ENCODE data around the gene BUD31.
"Not testable (repeated sequence)": the region's sequence is repeated elsewhere in the genome, so short reads cannot be mapped to it uniquely, and the experiment has no call there.

The BUD31 gene

DNA sequence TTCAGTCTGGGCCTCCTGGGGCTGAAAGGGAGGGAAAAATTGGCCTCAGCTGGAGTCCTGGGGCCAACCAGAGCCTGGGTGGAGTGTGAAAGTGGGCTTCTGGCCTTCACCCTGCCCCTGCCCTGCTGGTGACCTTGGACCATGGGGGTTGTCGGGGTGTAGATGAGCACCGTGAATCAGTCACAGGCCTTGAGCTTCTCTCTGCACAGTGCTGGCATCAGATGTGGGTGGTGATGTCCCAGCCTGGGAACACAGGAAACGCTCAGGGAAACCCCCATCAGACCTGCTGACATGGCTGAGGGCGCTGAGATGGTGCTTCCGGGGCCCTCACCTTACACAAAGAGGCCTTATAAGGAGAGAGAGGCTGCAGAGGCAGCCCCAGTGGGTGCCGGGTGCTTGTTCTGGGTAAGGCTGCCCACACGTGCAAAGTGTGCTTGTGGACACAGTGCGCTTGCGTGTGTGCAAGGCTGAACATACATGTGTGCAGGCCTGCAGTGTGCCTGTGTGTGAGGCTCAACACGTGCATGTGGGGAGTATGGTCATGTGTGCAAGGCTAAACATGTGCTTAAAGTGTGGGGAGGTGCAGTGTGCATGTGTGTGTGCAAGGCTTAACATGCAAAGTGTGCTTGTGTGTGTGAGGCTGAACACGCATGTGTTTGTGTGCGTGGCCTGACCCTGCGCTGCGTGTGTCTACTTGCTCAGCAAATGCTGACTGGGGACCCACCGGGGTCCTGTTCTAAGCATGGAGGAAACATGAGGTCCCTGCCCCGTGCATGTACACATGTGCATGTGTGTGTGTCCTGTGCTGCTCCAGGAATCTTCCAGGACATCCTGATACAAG lies 27.7 kb upstream of the BUD31 start:
- no peak for DNase-seq

DNA sequence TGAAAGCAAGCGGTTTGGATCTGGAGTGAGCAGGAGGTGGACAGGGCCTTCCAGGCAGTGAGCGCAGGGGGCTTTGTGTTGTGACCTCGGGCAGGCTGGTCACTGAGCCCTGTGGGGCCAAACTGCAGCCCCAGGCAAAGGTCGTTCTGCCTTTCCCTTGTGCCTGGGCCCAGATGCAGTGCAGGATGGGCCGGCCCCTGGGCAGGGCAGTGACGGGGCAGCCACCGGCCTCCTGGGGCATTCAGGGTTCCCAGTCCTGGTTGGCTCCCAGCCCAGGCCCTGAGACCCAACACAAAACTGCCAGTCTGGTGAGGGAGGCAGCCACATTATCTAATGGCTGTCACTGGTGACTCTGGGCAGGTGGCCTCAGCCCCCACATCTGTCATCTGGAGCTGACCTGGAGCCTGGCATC lies 27.1 kb upstream of the BUD31 start:
- DNase-seq: peak; percentile 41

DNA sequence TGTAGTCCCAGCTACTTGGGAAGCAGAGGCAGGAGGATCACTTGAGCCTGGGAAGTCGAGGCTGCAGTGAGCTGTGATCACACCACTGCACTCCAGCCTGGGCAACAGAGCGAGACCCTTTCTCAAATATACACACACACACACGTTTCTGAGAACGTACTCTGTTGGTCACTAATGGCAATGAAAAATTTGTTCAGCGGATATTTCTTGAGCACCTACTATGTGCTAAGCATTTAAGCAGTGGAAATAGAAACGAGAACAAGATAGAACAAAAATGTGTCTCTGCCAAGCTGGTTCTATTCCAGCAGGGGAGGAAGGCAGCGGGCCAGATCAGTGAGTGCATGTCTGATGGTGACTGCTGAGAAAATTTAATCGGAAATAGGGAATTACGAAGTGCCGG lies 25.6 kb upstream of the BUD31 start:
- DNase-seq: no peak

DNA sequence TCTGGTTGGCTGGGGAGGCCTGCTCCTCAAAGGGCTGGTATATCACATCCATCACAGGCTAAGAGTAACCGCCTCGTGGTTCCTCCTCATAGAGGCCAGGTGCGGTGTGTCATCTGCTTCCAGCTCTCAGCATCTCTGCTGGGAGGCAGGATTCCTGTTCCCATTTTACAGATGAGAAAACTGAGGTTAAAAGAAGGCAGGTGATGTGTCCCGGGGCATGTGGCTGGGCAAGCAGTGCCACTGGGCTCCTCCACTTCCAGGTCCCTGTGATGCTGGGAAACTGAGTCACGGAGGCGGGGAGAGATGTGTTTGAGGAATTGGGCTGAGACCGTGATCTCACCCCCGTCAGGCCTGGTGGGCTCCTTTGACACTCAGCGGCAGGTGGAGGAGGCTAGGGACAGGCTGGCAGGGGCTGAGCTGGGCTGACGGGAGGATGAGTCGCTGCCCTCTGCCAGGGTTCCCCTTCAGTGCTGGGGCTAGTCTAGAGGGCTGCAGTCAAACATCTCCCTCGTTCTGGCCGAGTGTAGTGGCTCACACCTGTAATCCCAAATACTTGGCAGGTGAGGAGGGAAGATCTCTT lies 24.9 kb upstream of the BUD31 start:
- no peak for DNase-seq

DNA sequence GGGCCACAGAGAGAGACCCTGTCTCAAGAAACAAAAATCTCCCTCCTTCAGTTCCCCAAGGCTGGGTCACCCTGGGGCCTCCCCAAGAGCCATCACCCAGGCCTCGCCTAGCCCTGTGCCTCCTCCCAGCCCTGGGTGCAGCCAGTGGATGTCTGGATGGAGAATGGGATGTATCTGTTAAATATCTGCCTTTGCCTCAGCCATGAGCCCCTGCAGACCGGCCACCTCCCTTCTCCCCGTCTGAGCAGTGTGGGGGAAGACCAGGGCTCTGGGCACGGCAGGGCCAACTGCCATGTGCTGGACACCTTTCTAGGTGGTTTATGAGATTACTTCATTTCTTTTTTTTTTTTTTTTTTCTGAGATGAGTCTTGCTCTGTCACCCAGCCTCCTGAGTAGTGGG lies 24.2 kb upstream of the BUD31 start:
- DNase-seq: no peak

DNA sequence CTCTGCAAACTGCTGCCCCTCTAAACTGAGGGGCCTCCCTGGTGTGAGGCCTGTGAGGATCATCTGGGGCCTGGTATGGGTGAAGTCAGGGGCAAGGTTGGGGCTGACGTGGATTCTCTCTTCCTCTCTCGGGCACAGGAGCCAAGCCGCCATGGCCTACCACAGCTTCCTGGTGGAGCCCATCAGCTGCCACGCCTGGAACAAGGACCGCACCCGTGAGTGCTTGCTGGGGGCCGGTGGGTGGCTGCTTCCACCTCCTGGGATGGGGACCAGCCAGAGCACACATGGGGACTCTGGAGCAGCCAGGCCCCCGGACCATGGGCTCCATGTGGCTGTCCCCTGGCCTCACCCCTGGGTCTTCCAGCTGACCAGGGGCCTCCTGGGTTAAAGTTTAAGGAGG lies 23.2 kb upstream of the BUD31 start:
- no peak for DNase-seq

DNA sequence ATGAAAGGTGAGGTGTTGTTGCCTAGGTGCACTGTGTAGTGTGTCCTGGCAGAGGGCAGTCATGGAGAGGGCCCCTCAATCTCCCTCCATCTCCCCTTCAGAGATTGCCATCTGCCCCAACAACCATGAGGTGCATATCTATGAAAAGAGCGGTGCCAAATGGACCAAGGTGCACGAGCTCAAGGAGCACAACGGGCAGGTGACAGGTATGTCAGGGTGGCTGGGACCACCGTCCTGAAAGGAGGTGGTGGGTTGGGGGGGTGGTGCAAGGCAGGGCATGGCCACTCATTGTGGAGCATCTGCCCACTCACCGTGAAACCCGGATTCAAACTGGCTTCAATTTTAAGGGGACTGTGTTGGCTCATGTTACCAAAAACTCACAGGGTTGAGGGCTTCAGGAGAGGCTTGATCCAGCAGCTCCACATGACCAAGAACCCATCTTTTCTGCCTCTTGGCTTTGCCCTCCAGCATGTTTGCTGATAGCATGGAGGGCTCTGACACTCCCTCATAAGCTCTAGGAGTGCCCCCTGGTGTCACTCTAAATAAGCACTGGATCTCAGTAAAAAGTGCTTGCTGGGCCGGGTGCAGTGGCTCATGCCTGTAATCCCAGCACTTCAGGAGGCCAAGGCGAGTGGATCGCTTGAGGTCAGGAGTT lies 22.1 kb upstream of the BUD31 start:
- DNase-seq: peak; percentile 82

DNA sequence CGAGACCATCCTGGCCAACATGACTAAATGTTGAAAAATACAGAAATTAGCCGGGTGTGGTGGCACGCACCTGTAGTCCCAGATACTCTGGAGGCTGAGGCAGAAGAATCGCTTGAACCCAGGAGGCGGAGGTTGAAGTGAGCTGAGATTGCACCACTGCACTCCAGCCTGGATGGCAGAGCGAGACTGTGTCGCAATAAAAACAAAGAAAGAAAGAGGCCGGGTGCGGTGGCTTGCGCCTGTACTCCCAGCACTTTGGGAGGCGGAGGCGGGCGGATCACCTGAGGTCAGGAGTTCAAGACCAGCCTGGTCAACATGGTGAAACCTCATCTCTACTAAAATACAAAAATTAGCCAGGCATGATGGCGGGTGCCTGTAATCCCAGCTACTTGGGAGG lies 21.5 kb upstream of the BUD31 start:
- not testable (repeated sequence) for DNase-seq

DNA sequence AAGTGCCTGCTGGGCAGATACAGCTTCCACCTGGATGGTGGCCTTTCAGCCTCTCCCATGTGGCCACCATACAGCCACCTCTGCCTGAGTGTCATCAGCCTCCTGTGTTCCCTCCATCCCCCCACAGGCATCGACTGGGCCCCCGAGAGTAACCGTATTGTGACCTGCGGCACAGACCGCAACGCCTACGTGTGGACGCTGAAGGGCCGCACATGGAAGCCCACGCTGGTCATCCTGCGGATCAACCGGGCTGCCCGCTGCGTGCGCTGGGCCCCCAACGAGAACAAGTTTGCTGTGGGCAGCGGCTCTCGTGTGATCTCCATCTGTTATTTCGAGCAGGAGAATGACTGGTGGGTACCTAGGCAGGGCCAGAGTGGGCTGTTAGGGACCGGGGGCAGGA lies 20.9 kb upstream of the BUD31 start:
- DNase-seq: no peak

DNA sequence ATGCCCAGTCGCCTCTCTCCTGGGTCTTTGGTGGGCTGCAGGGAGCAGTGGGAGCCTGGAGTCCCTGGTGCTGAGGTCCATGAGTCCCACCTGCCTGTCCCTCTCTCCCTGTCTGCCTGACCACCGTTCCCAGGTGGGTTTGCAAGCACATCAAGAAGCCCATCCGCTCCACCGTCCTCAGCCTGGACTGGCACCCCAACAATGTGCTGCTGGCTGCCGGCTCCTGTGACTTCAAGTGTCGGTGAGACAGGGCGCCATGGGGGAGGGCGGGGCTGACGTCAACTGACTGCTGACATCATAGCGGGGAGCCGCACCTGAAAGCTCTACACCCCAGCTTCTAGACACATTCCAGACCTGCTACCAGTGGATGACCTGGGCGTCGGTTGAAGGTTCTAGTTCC lies 19.0 kb upstream of the BUD31 start:
- DNase-seq: no peak

DNA sequence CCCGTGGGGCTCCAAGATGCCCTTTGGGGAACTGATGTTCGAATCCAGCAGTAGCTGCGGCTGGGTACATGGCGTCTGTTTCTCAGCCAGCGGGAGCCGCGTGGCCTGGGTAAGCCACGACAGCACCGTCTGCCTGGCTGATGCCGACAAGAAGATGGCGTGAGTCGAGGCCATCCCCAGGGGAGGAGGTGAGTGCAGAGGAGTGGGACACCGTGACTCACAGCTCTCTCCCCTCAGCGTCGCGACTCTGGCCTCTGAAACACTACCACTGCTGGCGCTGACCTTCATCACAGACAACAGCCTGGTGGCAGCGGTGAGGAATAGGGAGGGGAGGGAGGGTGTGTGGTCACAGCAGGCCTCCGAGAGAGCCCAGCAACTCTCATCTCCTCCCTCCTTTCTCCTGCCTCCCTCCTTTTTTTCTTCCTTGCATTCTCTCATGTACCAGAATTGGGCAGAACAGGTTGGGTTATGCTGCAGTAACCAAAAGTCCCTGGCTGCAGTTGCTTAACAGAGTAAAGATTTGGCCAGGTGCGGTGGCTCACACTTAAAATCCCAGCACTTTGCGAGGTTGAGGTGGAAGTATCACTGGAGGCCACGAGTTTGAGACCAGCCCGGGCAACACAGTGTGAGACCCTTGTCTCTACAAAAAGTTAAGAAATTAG lies 17.7 kb upstream of the BUD31 start:
- DNase-seq: no peak

DNA sequence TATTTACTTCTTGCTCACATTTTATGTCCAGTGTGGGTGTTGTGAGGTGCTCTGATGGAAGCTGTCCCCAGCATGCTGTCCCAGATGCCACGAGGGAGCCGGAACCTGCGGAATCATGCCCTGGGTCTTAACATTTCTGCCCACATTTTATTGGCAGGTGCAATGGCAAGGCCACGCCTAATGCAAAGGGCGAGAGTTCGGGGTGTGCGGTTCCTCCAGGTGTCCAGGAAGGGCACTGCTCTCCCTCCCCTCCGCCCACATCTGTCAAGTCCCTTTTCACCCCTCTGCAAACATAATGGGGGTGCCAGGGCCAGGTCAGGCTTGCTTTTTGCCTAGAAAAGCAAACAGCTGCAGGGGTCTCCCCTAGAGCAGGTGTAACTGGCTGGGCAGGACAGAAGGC lies 16.7 kb upstream of the BUD31 start:
- DNase-seq: no peak

DNA sequence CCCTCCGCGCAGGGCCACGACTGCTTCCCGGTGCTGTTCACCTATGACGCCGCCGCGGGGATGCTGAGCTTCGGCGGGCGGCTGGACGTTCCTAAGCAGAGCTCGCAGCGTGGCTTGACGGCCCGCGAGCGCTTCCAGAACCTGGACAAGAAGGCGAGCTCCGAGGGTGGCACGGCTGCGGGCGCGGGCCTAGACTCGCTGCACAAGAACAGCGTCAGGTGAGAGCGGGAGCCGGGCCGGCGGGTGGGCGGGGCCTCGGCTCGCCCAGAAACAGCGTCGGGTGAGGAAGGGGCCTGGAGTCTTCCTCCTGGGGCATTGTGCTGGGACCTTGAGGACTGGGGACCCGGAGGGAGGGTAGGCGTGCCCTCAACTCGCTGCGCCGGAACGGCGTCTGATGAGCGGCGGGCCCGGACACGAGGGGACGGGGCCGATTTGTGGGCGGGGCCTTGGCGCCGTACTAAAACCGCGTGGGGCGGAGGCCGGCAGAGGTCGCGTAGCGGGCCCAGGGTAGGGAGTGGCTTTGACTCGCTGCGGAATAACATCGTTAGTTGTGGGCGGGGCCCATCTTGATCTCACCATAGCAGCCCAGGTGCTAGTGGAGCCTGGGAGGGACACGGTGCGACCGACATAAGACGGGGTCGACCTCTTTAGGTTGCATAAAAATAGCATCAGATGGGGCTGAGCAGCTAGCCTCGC lies 16.0 kb upstream of the BUD31 start:
- DNase-seq: peak; percentile 86

DNA sequence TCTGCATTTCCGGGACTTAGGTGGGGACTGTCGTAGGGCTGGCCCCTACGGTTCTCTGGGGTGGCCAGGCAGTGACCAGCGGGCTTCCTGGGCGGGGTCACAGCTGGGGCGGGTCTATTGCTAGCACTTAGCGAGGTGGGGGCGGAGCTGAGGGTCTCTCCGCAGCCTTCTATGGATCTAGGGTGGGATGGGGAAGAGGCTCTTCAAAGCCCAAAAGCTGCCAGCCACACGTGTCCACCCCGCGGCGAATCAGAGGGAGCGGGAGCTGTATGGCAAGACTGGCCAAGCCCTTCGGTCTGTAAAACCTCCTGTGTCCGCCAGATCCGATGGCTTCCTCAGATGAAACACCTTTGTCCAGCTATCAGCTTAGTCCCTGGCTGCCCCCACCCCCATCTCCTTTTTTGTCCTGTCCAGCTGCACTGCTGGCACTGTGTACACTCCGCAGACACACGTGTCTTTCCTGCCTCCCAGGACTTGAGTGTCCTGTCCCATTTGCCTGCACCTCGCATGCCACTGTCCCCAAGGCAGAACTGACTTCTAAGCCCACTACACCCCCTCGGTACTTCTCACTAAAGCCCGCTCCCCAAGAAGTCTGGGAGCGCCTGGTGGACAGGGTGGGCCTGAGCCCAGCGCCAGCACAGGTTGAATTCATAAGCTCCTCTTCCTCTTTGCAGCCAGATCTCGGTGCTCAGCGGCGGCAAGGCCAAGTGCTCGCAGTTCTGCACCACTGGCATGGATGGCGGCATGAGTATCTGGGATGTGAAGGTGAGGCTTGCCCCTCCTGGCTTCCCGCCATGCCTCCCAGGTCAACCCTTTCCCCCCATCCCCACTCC lies 15.2 kb upstream of the BUD31 start:
- DNase-seq: no peak

DNA sequence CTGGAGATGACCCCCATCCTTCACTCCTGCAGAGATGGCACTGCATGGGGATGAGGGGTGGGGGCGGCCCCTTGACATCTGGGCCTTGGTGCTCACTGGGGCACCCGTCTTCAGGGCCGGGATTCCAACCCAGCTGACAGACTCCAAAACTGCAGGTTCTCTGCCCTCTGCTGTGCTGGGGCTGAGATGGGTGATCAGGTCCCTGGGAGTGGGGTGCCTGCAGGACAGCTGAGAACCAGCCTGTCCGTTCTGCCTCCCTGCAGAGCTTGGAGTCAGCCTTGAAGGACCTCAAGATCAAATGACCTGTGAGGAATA lies 14.6 kb upstream of the BUD31 start:
- no peak for DNase-seq

DNA sequence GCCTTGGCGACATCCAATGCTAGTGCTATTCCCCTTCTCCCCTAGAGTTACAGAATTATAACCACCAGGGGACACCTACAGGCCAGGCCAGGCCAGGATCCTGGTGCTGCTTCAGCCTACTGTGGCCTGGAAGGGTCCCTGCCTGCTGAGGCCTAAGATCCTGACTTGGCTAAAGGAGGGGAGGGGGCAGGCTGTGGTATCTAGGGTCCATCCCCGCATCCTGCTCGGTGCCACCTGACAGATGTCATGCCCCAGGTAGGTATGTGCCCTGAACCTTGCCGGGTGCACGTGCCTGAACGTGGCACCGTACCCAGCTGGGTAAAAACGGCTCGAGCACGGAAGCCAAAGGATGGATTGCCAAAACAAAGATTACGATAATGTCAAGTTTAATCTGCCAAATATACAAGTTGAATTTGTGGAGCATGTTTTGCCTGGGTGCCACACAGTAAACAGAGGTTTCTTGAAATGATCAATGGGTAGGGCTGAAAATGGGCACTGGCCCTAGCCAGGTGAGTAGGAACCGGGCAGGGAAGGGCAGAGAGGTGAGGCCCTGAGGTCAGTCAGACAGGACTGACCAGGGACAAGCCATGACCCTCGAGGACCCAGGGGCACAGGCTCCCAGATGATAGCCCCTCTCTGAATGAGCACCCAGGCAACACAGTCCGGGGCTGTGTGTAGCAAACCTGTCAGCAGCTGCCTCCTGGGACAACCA lies 13.0 kb upstream of the BUD31 start:
- DNase-seq: no peak

DNA sequence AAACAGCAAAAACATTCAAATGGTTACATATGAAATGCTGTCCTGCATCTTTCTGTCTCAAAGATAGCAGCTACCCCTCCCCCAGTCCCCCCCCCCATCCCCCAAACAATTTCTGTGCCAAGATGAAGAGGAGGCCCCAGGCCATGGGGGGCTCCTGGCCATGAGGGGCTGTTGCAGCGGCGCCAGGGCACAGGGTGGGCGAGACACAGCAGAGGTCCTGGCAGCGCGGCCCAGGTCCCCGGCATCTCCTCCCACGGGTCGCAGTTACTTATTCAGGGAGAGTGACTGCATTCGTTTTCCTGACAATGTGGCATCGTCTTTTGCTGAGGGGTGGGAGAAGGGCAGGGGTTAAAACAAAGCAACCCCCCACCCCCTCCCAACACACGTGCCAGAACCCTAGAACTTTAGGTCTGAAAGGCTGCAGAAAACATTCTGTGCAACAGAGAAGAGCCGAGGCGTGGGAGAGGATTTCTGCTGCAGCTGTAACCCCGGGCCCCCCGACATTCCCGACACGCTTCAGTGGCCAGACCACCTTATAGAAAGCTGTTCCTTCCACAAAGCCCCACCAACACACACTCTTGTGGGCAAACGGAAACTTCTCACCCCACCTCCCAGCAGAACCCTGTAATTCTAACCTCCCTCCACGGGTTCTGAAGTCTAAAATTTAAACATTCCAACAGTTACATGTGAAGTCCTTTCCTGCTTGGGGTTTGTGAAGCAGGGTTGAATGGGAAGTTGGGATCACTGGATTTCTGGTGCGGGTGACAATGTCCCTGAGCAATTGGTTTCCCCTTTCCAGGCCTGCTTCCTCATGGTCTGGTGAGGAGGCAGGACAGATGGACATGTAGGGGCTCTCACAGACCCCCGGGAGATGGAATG lies 12.1 kb upstream of the BUD31 start:
- no peak for DNase-seq

DNA sequence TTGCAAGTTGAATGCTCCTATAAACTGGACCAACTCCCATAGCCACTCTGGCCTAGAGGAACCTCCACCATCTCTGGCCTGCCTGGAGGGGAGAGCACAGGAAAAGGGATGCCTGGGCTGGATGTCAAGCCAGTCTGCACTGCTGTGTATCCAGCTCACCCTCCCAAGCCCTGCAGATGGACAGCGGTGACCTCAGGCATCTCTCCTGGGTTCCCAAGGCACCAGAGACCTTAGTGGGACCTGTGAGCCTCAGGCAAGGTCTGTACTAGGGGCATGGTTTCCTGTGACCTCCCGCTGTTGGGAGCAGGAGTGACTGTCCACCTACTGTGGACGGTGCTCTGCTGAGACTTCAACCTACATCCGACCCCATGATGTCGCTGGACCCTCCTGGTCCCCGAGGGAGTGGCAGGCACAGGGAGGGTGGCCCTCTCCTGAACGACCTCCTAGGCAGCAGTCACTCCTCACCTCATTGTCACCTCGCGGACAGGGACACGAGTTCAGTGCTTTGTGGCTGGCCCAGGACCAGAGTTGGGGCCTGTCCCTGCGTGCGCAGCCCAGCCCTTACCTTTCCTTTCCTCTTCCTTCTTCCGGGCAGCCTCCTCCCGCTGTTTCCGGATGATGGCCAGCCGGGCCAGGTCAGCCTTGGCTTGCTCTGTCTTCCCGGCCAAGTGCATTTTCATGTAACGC lies 11.3 kb upstream of the BUD31 start:
- no peak for DNase-seq

DNA sequence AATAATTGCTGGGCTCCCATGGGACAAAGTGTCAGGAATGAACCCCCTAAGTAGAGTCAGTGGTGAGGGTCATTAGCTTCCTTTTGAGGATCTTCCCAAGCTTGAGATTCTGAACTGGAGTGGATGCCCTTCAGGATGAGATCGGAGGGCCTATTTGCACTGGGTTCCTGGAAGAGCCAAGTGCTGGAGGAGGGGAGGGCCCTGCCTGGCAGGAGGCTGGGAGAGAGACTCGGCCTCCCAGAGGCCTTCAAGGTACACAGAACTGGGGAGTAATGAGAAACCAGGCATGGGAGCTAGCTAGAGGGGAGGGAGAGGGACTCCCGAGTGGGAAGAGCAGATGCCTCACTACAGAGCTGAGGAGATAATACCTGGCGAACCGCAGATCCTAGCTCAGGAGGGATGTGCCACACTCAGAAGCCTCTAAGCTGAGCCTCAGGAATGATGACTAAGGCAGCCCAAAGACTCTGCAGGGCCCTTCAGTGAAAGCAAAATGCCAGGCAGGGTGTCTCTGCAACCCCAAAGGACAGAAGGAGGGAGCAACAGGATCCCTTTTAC lies 9.8 kb upstream of the BUD31 start:
- no peak for DNase-seq

DNA sequence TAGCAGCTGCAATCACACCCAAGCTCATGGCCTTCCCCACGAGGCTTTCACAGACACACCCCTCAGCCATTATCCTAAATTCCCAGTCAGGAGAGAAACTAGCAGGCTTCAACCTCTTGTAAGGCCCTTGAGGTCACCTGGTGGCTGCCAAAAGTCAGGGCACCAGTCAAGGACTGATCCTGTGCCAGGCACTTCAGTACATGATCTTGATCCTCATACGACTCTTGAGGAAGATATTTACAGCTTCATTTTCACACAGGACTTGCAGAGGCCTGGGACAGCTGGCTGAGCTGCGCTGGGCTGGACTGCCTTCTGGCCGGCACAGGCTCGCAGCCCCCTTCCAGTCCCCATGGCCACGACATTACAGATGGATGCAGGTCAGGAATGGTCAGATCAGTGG lies 9.2 kb upstream of the BUD31 start:
- no peak for DNase-seq
